WTC11 (cell line): ENCODE results near the gene RAC3. TPM values are rescaled to one million over a fixed set of nuclear protein-coding genes. Genes with fewer than 3 reads are reported as not detected.

Source experiments
- ATAC-seq: fragments of 200-7000 bp; cut with Tn5 transposase; 2 replicates; pipeline ENCODE4 v1.10.0; 2021; ENCODE audit warnings: mild to moderate bottlenecking, moderate library complexity
- CTCF ChIA-PET: fragments of 300-600 bp; sonication (Branson Sonifier 250); formaldehyde crosslinking; loops from one replicate; lab custom pipeline; 2021; ENCODE audit warnings: antibody characterized with exemption; lab: Charles Lee
- POLR2A ChIA-PET: fragments of 350-600 bp; sonication (Branson Sonifier 250); formaldehyde crosslinking; loops from one replicate; lab custom pipeline; 2021; ENCODE audit warnings: antibody characterized with exemption; lab: Charles Lee
- DNase-seq: peaks from one replicate; pipeline ENCODE4 v3.0.0; 2021; ENCODE audit warnings: low spot score
- H3K27ac Mint-ChIP-seq: 2 replicates; pipeline ENCODE4 v1.8.0; 2021; ENCODE audit warnings: mixed read lengths
- H3K27me3 Mint-ChIP-seq: 2 replicates; pipeline ENCODE4 v1.8.0; 2021; ENCODE audit warnings: low read depth, mild to moderate bottlenecking, moderate library complexity, mixed read lengths
- H3K36me3 Mint-ChIP-seq: 2 replicates; pipeline ENCODE4 v1.8.0; 2021; ENCODE audit warnings: mixed read lengths
- H3K4me1 Mint-ChIP-seq: 2 replicates; pipeline ENCODE4 v1.8.0; 2022; ENCODE audit warnings: mixed read lengths
- H3K4me3 Mint-ChIP-seq: 2 replicates; pipeline ENCODE4 v1.8.0; 2021; ENCODE audit warnings: mild to moderate bottlenecking, moderate library complexity, mixed read lengths
- H3K9me3 Mint-ChIP-seq: 2 replicates; pipeline ENCODE4 v1.8.0; 2021; ENCODE audit warnings: mixed read lengths
- AR ChIP-seq: fragments of 250-450 bp; sonication (Bioruptor Pico); IDR thresholded peaks from 2 replicates; pipeline ENCODE4 v1.9.0; 2021; ENCODE audit warnings: mild to moderate bottlenecking
- ESRRA ChIP-seq: sonication (generic); formaldehyde crosslinking; IDR thresholded peaks from 2 replicates; pipeline ENCODE4 v1.8.1; 2022; ENCODE audit warnings: mild to moderate bottlenecking, missing genetic modification reagents, borderline replicate concordance
- GABPB1 ChIP-seq: sonication (generic); formaldehyde crosslinking; IDR thresholded peaks from 2 replicates; pipeline ENCODE4 v1.8.1; 2023; ENCODE audit warnings: mild to moderate bottlenecking, missing genetic modification reagents
- GTF2I ChIP-seq: fragments of 250-450 bp; sonication (Bioruptor Pico); conservative IDR thresholded peaks from 2 replicates; pipeline ENCODE4 v1.4.0; 2021; ENCODE audit warnings: mild to moderate bottlenecking
- HMGXB4 ChIP-seq: sonication (generic); formaldehyde crosslinking; IDR thresholded peaks from 2 replicates; pipeline ENCODE4 v1.8.1; 2023; ENCODE audit warnings: mild to moderate bottlenecking, moderate library complexity, missing genetic modification reagents
- IRF1 ChIP-seq: sonication (generic); formaldehyde crosslinking; IDR thresholded peaks from 2 replicates; pipeline ENCODE4 v1.8.0; 2023; ENCODE audit warnings: missing genetic modification reagents
- JAZF1 ChIP-seq: fragments of 250-450 bp; sonication (Bioruptor Pico); IDR thresholded peaks from 2 replicates; pipeline ENCODE4 v1.9.0; 2021; ENCODE audit warnings: moderate library complexity, mild to moderate bottlenecking, inconsistent platforms
- KAT7 ChIP-seq: sonication (generic); formaldehyde crosslinking; IDR thresholded peaks from 2 replicates; pipeline ENCODE4 v1.8.1; 2023; ENCODE audit warnings: missing genetic modification reagents, mild to moderate bottlenecking, borderline replicate concordance
- NFATC4 ChIP-seq: fragments of 250-450 bp; sonication (Bioruptor Pico); IDR thresholded peaks from 2 replicates; pipeline ENCODE4 v1.9.0; 2021; ENCODE audit warnings: mild to moderate bottlenecking
- NR3C1 ChIP-seq: sonication (generic); formaldehyde crosslinking; conservative IDR thresholded peaks from 2 replicates; pipeline ENCODE4 v1.8.1; 2023; ENCODE audit warnings: low read depth, mild to moderate bottlenecking, missing genetic modification reagents
- PRRX2 ChIP-seq: fragments of 250-450 bp; sonication (Bioruptor Pico); IDR thresholded peaks from 2 replicates; pipeline ENCODE4 v1.8.0; 2021; ENCODE audit warnings: mild to moderate bottlenecking
- RELA ChIP-seq: sonication (generic); formaldehyde crosslinking; IDR thresholded peaks from 2 replicates; pipeline ENCODE4 v1.8.1; 2022; ENCODE audit warnings: missing genetic modification reagents, mild to moderate bottlenecking, borderline replicate concordance
- RORB ChIP-seq: fragments of 250-450 bp; sonication (Bioruptor Pico); IDR thresholded peaks from 2 replicates; pipeline ENCODE4 v1.9.0; 2021; ENCODE audit warnings: mild to moderate bottlenecking
- SOX15 ChIP-seq: fragments of 250-450 bp; sonication (Bioruptor Pico); IDR thresholded peaks from 2 replicates; pipeline ENCODE4 v1.9.0; 2021; ENCODE audit warnings: mild to moderate bottlenecking
- SP1 ChIP-seq: sonication (generic); formaldehyde crosslinking; conservative IDR thresholded peaks from 2 replicates; pipeline ENCODE4 v1.8.1; 2022; ENCODE audit warnings: missing genetic modification reagents
- TCF7 ChIP-seq: sonication (generic); formaldehyde crosslinking; IDR thresholded peaks from 2 replicates; pipeline ENCODE4 v1.8.0; 2022; ENCODE audit warnings: mild to moderate bottlenecking, low read depth, missing genetic modification reagents, moderate library complexity
- TEAD4 ChIP-seq: sonication (generic); formaldehyde crosslinking; IDR thresholded peaks from 2 replicates; pipeline ENCODE4 v1.8.0; 2022; ENCODE audit warnings: mild to moderate bottlenecking, missing genetic modification reagents
- USF2 ChIP-seq: sonication (generic); formaldehyde crosslinking; IDR thresholded peaks from 2 replicates; pipeline ENCODE4 v1.8.1; 2023; ENCODE audit warnings: mild to moderate bottlenecking, missing genetic modification reagents, moderate library complexity
- ZNF138 ChIP-seq: sonication (generic); formaldehyde crosslinking; conservative IDR thresholded peaks from 2 replicates; pipeline ENCODE4 v1.8.1; 2022; ENCODE audit warnings: mild to moderate bottlenecking, moderate library complexity, missing genetic modification reagents
- ZNF396 ChIP-seq: fragments of 250-450 bp; sonication (Bioruptor Pico); IDR thresholded peaks from 2 replicates; pipeline ENCODE4 v1.8.0; 2021; ENCODE audit warnings: mild to moderate bottlenecking, moderate library complexity, borderline replicate concordance
- ZNF416 ChIP-seq: fragments of 250-450 bp; sonication (Bioruptor Pico); IDR thresholded peaks from 2 replicates; pipeline ENCODE4 v1.9.0; 2021; ENCODE audit warnings: mild to moderate bottlenecking, inconsistent platforms
- ZNF423 ChIP-seq: fragments of 250-450 bp; sonication (Bioruptor Pico); IDR thresholded peaks from 2 replicates; pipeline ENCODE4 v2.1.2; 2022; ENCODE audit warnings: mild to moderate bottlenecking, moderate library complexity
- ZNF425 ChIP-seq: fragments of 250-450 bp; sonication (Bioruptor Pico); conservative IDR thresholded peaks from 2 replicates; pipeline ENCODE4 v1.9.0; 2021; ENCODE audit warnings: mild to moderate bottlenecking
- ZSCAN18 ChIP-seq: fragments of 250-450 bp; sonication (Bioruptor Pico); IDR thresholded peaks from 2 replicates; pipeline ENCODE4 v2.1.2; 2022; ENCODE audit warnings: mild to moderate bottlenecking, moderate library complexity
- total RNA-seq: library from RNA; stranded (reverse); gene quantifications from 3 replicates; pipeline ENCODE4 v1.2.3, GENCODE V29; 2021

RAC3 gene
- total RNA-seq, 1 experiment from 2014 or later: 163 TPM

GRCh38 chr17:82013772-82014321, 17.6 kb upstream of the RAC3 start:
- no peak overlapping the region for H3K27ac Mint-ChIP-seq
- TF ChIP-seq TCF7 (CRISPR knock-in tag): no peak
- no peak for TF ChIP-seq USF2 (CRISPR knock-in tag)
- no peak for TF ChIP-seq KAT7 (CRISPR knock-in tag)
- no peak for TF ChIP-seq IRF1
- no peak for TF ChIP-seq NR3C1 (CRISPR knock-in tag)
- TF ChIP-seq ZNF423 (CRISPR knock-in tag): no peak
- no peak for TF ChIP-seq ZNF416 (CRISPR knock-in tag)
- no peak for TF ChIP-seq ZNF138
- TF ChIP-seq JAZF1 (CRISPR knock-in tag): no peak
- no peaks in the 10 kb centered on the region for H3K27me3 Mint-ChIP-seq
- ChIA-PET CTCF (interaction anchor here (1.3 to 3.0 kb wide), 2 partner anchors 18 to 46 kb away, joined by 3 to 11 read pairs; no protein-coding TSS in a partner anchor), POLR2A (no interaction called here)
- no peaks in the 10 kb centered on the region; the same call in 1 of the 2 replicates for H3K36me3 Mint-ChIP-seq
- ATAC-seq (no peak), DNase-seq (no peak)
- no peaks in the 10 kb centered on the region for H3K4me1 Mint-ChIP-seq
- no peak overlapping the region for H3K4me3 Mint-ChIP-seq
- H3K9me3 Mint-ChIP-seq: no peaks in the 10 kb centered on the region

GRCh38 chr17:82014432-82014831, 17.0 kb upstream of the RAC3 start:
- ATAC-seq: no peak
- POLR2A ChIA-PET: no interaction called here
- Mint-ChIP-seq H3K9me3 (no peaks in the 10 kb centered on the region), H3K4me1 (no peaks in the 10 kb centered on the region), H3K27me3 (no peaks in the 10 kb centered on the region), H3K27ac (no peak overlapping the region)
- TF ChIP-seq TCF7 (CRISPR knock-in tag) (no peak), TEAD4 (CRISPR knock-in tag) (no peak), GTF2I (no peak), GABPB1 (CRISPR knock-in tag) (no peak), ZNF425 (CRISPR knock-in tag) (no peak), ZNF396 (CRISPR knock-in tag) (no peak), SP1 (CRISPR knock-in tag) (no peak), ZSCAN18 (CRISPR knock-in tag) (no peak), SOX15 (no peak), PRRX2 (CRISPR knock-in tag) (no peak), NFATC4 (CRISPR knock-in tag) (no peak), ESRRA (CRISPR knock-in tag) (no peak), AR (CRISPR knock-in tag) (no peak), ZNF138 (no peak), HMGXB4 (CRISPR knock-in tag) (no peak), RORB (CRISPR knock-in tag) (no peak), RELA (CRISPR knock-in tag) (no peak), IRF1 (no peak)
- TF ChIP-seq, all 79 proteins: peak for 0
- Mint-ChIP-seq H3K4me3 (no peak overlapping the region), H3K36me3 (no peaks in the 10 kb centered on the region; the same call in 1 of the 2 replicates)
- no peak for DNase-seq
- CTCF ChIA-PET: interaction anchor here (1.3 to 3.0 kb wide), 3 partner anchors 18 to 55 kb away, joined by 3 to 11 read pairs (median 7); no protein-coding TSS in a partner anchor
